K562 treated with DMSO at 1 percent for 12 hours (cell line): ENCODE data around the gene FAM90A1. TPM values are rescaled to one million over a fixed set of nuclear protein-coding genes. Genes with fewer than 3 reads are reported as not detected.

Experiments used
- total RNA-seq: library from RNA; unstranded; fragments of 300-600 nt; gene quantifications from 2 replicates; pipeline ENCODE4 v1.2.3, GENCODE V29; 2022; ENCODE audit not compliant: insufficient read depth

FAM90A1 gene
- total RNA-seq, result 0.26 TPM in 1 of 2 replicates, not detected in the other

GRCh38 chr12:8226992-8227731 lies at the start of gene FAM90A1:
FAM90A1 (minus strand) TSS chr12:8227618; CDS start chr12:8224832, 2,786 bp downstream.

Other genes with a start within 250 kb of the FAM90A1 start
- gene FOXJ2, start 194.9 kb downstream of the FAM90A1 start, total RNA-seq, result 1.7 and 8.2 TPM in 2 replicates
- gene C3AR1, start 161.3 kb downstream of the FAM90A1 start, total RNA-seq, result 2.4 and 3.7 TPM in 2 replicates
- 11.5 and 15.4 TPM in 2 replicates for gene NECAP1, start 145.3 kb downstream of the FAM90A1 start, total RNA-seq
- gene CLEC4A, start 104.0 kb downstream of the FAM90A1 start, total RNA-seq, result not detected in 2 replicates
- gene ZNF705A, start 70.6 kb downstream of the FAM90A1 start, total RNA-seq, result not detected in 2 replicates
- gene CLEC6A, start 228.3 kb upstream of the FAM90A1 start, total RNA-seq, result not detected in 2 replicates